ENCODE measurements around the gene ISG20L2.
A peak's percentile ranks its signal among the peaks of the same experiment; 100 is the strongest.

ISG20L2 gene

DNA sequence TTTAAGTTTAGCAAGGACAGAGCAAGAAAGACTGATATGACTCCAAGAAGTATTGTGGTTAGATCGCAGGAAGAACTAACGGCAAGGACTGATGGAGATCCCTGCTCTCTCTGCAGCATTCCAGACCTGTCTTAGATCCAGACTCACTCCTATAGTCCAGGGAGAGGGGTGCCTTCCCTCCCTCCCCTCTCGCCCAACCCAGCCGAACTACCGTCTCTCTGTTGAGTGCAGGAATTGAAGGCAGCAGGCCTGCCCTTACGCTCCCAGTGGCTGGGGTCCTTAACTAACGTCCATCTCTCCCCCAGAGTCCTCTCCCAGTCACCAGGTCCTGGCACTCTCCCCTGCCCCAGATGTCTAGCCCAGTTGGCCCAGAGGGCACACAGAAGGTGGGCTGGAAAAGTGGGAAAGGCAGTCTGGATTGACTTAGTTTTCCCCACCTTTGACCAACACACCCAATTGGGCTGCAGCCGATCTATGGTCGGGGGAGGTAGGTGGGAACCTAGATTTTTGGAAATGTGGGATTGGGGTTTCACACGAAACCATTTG, 24.3 kb downstream of the ISG20L2 start:
- H3K27ac ChIP-seq: peak overlapping the region; percentile 39; the same call in 1 of the 2 replicates
- TF ChIP-seq, protein P1, sequence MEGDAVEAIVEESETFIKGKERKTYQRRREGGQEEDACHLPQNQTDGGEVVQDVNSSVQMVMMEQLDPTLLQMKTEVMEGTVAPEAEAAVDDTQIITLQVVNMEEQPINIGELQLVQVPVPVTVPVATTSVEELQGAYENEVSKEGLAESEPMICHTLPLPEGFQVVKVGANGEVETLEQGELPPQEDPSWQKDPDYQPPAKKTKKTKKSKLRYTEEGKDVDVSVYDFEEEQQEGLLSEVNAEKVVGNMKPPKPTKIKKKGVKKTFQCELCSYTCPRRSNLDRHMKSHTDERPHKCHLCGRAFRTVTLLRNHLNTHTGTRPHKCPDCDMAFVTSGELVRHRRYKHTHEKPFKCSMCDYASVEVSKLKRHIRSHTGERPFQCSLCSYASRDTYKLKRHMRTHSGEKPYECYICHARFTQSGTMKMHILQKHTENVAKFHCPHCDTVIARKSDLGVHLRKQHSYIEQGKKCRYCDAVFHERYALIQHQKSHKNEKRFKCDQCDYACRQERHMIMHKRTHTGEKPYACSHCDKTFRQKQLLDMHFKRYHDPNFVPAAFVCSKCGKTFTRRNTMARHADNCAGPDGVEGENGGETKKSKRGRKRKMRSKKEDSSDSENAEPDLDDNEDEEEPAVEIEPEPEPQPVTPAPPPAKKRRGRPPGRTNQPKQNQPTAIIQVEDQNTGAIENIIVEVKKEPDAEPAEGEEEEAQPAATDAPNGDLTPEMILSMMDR (conservative IDR thresholded peaks at IDR 0.05): no peak

DNA sequence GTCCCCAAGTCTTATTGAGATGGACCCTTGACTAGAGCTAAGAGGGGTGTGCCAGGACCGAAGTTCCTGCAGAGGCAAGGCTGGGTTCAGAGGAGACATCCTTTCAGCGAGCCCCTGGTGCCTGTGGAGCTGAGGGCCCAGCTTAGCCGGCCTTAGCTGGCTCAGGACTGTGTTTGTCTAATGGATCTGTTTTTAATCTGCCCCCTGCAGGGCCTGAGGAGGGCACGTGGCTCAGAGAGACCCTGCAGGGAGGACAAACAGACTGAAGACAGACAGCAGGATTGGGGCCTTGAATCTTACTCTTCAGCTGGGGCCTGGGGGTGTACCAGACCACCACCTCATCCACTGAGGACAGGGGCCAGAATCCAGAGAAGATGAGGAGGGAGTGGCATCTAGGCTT, 24.8 kb downstream of the ISG20L2 start:
- TF ChIP-seq, protein P1 (conservative IDR thresholded peaks at IDR 0.05): no peak
- peak overlapping the region; percentile 39; the same call in 1 of the 2 replicates for H3K27ac ChIP-seq

DNA sequence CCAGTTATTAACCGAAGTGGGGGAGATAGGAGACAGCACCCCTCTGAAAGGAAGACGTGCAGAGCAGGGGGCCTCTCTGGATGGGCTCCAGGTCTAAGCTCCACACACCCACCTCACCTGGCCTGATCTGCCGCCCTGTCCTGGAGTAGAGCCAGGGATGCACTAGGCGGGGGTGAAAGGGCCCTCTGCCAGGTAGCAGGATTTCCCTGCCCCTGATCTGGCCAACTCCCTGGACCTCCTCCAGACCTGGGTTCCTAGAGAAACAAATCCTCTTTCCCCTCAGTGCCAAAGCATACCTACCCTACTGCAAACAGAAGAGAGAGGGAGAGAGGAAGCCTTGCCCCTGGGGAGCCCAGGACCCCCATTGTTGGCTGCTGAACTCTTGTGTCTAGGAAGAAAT, 25.2 kb downstream of the ISG20L2 start:
- H3K27ac ChIP-seq: peak overlapping the region; percentile 39; the same call in 1 of the 2 replicates
- TF ChIP-seq, protein P1 (conservative IDR thresholded peaks at IDR 0.05): no peak

DNA sequence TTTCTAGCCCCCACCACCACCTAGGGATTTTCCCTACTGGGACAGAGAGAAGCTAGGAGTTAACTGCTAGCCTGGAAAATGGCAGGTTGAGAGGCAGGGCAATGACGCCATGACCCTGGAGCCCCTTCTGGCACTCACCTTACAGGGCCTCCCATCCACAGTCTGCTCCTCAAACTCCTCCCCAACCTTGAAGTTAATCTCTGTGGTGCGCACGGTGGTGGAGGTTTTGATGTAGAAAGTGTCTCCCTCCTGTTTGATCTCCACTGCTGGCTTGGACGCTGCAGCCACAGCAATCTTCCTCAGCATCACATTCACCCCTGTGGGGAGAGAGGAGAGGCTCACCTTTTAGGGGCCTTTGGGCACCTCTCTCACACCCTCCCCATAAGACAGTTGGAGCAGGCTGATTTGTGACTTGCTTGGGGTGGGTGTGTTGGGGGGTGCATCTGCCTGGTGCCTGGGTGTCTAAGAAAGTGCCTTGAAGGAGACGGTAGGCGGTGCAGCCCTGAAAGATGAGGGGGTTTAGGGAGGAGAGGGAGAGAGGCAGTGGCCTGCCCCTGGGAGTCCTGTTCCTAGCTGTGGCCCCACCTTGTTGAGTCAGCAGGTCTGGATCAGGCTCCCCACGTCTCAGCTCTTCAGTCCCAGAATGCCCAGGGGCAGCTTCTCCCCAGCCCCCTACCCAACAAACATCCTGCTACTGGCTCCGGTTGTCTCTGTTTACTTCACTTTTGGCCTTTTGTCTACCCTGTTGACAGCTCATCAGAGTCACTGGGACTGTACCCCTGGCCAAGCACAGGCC, 27.6 kb downstream of the ISG20L2 start:
- H3K27ac ChIP-seq: no peak overlapping the region
- TF ChIP-seq, protein P1 (conservative IDR thresholded peaks at IDR 0.05): no peak

DNA sequence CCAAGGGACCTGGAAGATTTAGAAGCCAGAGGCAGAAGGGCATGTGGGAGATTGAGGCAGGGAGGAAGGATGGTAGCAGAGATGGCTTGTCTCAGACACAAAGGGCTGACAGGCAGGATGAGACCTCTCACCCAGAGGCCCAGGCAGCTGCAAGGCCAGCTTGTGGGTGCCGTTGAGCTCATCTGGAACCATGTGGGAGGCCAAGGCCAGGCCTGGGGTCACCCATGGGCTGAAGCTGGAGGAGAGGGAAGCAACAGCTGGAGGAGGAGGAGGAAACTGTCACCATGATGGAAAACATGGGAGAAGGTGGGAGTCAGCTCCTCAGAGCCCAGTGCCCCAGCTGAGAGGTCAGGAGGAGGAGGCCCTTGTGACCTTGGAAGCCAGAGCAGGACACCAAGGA, 29.6 kb downstream of the ISG20L2 start:
- H3K27ac ChIP-seq: no peak overlapping the region
- TF ChIP-seq, protein P1 (conservative IDR thresholded peaks at IDR 0.05): no peak

DNA sequence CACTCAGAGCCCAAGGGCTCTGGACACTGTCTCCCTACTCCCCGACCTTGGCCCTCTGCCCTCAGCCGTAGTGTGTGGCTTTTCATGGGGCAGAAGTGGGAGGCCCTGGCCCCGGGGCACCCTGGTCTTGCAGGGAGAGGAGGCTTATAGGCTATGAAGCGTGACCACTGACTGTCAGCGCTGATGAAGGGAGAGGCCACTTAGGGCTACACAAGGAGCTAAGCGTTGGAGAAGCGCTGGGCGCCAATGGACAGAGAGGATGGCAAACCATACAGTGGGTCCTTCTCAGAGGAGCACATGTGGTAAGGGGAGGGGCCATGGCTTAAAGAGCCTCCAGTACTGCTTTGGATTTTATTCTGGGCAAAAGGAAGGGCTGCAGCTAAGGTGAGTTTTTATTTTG, 31.1 kb downstream of the ISG20L2 start:
- no peak overlapping the region for H3K27ac ChIP-seq

DNA sequence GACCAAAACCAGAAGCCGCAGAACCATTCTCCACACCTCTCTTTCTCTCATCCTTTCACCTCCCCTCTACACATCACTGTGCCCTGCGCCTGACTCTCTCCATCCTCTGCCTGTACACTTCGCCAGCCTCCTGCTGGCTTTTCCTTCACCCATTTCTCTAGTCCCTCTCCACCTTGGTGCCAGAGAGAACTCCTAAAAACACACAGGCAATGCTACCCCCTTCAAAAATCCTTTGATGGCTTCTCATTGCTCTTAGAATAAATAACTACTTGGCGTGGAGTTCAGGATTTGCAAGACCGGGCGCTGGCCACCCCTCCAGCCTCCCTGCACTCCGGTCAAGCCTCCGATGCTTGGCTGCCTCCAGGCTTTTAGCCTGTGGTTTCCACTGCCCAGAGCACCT, 31.8 kb downstream of the ISG20L2 start:
- TF ChIP-seq, protein P1 (conservative IDR thresholded peaks at IDR 0.05): no peak
- H3K27ac ChIP-seq: no peak overlapping the region

More for the DNA sequence above, 31.1 kb downstream of the ISG20L2 start:
- TF ChIP-seq, protein P1 (conservative IDR thresholded peaks at IDR 0.05): no peak
